HG03457 (cell line): ENCODE data around the gene CLK2.
"Not testable (repeated sequence)": the region's sequence is repeated elsewhere in the genome, so short reads cannot be mapped to it uniquely, and the experiment has no call there.

Experiments
- ATAC-seq: cut with Tn5 transposase; IDR thresholded peaks from one replicate; pipeline ENCODE4 v1.9.1; 2021; ENCODE audit warnings: moderate number of reproducible peaks; ENCODE audit not compliant: unreplicated experiment

The CLK2 gene

DNA sequence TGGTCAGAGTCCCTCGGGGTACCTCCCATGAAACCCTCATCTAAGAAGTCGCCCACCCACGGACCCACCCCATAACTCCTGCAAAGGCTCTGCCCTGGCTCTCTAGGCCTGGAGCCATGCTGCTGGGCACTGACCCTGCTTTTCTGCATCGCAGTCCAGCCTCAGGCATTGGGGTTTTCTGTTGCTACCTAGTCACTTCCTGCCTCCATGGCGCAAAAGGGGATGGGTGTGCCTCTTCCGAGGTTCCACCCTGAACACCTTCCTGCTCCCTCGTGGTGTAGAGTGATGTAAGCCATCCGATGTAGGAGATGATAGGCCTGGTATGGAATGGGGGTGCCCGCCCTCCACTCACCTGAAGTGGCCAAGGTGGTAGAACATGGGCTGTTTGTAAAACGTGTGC lies 58.6 kb downstream of the CLK2 start:
- not testable (repeated sequence) for ATAC-seq
